ENCODE measurements around the gene TSPAN9.

TSPAN9 gene

GRCh38 chr12:3075315-3075714 is 1.9 kb upstream of the TSPAN9 start:
- Mint-ChIP-seq H3K4me1 (peaks cover 25% of the 10 kb centered on the region), H3K27me3 (ENCODE audit: low read depth) (peaks cover 11% of the 10 kb centered on the region), H3K9me3 (no peaks in the 10 kb centered on the region), H3K27ac (peak overlapping the region in 2 of 3 experiments; percentile 33 to 82), H3K36me3 (ENCODE audit: low read depth) (no peaks in the 10 kb centered on the region), H3K4me3 (peak overlapping the region; percentile 77 to 87 (median 87))
- TF ChIP-seq CTCF (IDR thresholded peaks at IDR 0.05; ENCODE audit: unreplicated experiment in 3 of 3), result no peak

- no peak for TF ChIP-seq CTCF (IDR thresholded peaks at IDR 0.05; ENCODE audit: unreplicated experiment in 3 of 3)
- Mint-ChIP-seq H3K27ac (peak overlapping the region; percentile 44 to 78 (median 75)), H3K9me3 (no peaks in the 10 kb centered on the region), H3K4me3 (peak overlapping the region; percentile 82 to 93 (median 92)), H3K27me3 (ENCODE audit: low read depth) (peaks cover 8% of the 10 kb centered on the region), H3K4me1 (peaks cover 36% of the 10 kb centered on the region), H3K36me3 (ENCODE audit: low read depth) (peaks cover 13% of the 10 kb centered on the region)
Measured at GRCh38 chr12:3077572-3078081, 448 bp downstream of the TSPAN9 start.

GRCh38 chr12:3078086-3078820 is 1.1 kb downstream of the TSPAN9 start:
- no peaks in the 10 kb centered on the region for H3K9me3 Mint-ChIP-seq
- TF ChIP-seq CTCF (IDR thresholded peaks at IDR 0.05; ENCODE audit: unreplicated experiment in 3 of 3), result no peak
- H3K27me3 Mint-ChIP-seq (ENCODE audit: low read depth), result peaks cover 6% of the 10 kb centered on the region
- H3K36me3 Mint-ChIP-seq (ENCODE audit: low read depth), result peaks cover 13% of the 10 kb centered on the region
- H3K4me1 Mint-ChIP-seq, result peaks cover 40% of the 10 kb centered on the region
- H3K27ac Mint-ChIP-seq, result peak overlapping the region; percentile 44 to 78 (median 75)
- peak overlapping the region; percentile 82 to 93 (median 92) for H3K4me3 Mint-ChIP-seq

- Mint-ChIP-seq H3K36me3 (ENCODE audit: low read depth) (peaks cover 20% of the 10 kb centered on the region), H3K27ac (peak overlapping the region in 1 of 3 experiments; percentile 56), H3K4me1 (peaks cover 61% of the 10 kb centered on the region), H3K27me3 (ENCODE audit: low read depth) (peaks cover 4% of the 10 kb centered on the region), H3K4me3 (peak overlapping the region in 2 of 3 experiments; percentile 10 to 15), H3K9me3 (no peaks in the 10 kb centered on the region)
- no peak for TF ChIP-seq CTCF (IDR thresholded peaks at IDR 0.05; ENCODE audit: unreplicated experiment in 3 of 3)
Measured at GRCh38 chr12:3081091-3081490, 3.9 kb downstream of the TSPAN9 start.

GRCh38 chr12:3081886-3082285 is 4.7 kb downstream of the TSPAN9 start:
- TF ChIP-seq CTCF (IDR thresholded peaks at IDR 0.05; ENCODE audit: unreplicated experiment in 3 of 3), result no peak
- H3K4me1 Mint-ChIP-seq, result peaks cover 69% of the 10 kb centered on the region
- H3K9me3 Mint-ChIP-seq, result no peaks in the 10 kb centered on the region
- peaks cover 26% of the 10 kb centered on the region for H3K36me3 Mint-ChIP-seq (ENCODE audit: low read depth)
- peaks cover 4% of the 10 kb centered on the region for H3K27me3 Mint-ChIP-seq (ENCODE audit: low read depth)
- no peak overlapping the region for H3K4me3 Mint-ChIP-seq
- peak overlapping the region; percentile 1 to 81 (median 34) for H3K27ac Mint-ChIP-seq
